HepG2 (cell line): ENCODE data around the gene DENND11. TPM values are rescaled to one million over a fixed set of nuclear protein-coding genes. Genes with fewer than 3 reads are reported as not detected.

Experiments
- BRF2 ChIP-seq: sonication (generic); formaldehyde crosslinking; IDR thresholded peaks from 2 replicates; pipeline ENCODE4 v1.8.1; 2022; ENCODE audit warnings: mild to moderate bottlenecking, missing genetic modification reagents
- CHD2 ChIP-seq: IDR thresholded peaks from 2 replicates; pipeline ENCODE4 v1.6.1; 2011; ENCODE audit warnings: low read depth, low read length, improper control_type of control experiment
- CREBL2 ChIP-seq: sonication (generic); formaldehyde crosslinking; IDR thresholded peaks from 2 replicates; pipeline ENCODE4 v1.8.1; 2023; ENCODE audit warnings: missing genetic modification reagents, mild to moderate bottlenecking, borderline replicate concordance
- DPF2 ChIP-seq: sonication (generic); formaldehyde crosslinking; IDR thresholded peaks from 2 replicates; pipeline ENCODE4 v1.4.0; 2020; ENCODE audit warnings: mild to moderate bottlenecking, low read depth, missing genetic modification reagents, borderline replicate concordance
- ISX ChIP-seq: sonication (generic); formaldehyde crosslinking; conservative IDR thresholded peaks from 2 replicates; pipeline ENCODE4 v1.5.0; 2020; ENCODE audit warnings: missing genetic modification reagents
- MED1 ChIP-seq: sonication (generic); formaldehyde crosslinking; IDR thresholded peaks from 2 replicates; pipeline ENCODE4 v1.4.0; 2020; ENCODE audit warnings: missing genetic modification reagents
- NONO ChIP-seq, 2 experiments: fragments of 450-650 bp in 1 of 2; sonication (generic) in 1 of 2; formaldehyde crosslinking in 1 of 2; IDR thresholded peaks in 1 of 2; conservative IDR thresholded peaks in 1 of 2; 2 replicates each; pipeline versions ENCODE4 v1.6.1 to v1.8.0; 2017 to 2022; ENCODE audit warnings: mild to moderate bottlenecking in 1 of 2, missing genetic modification reagents in 1 of 2, moderate library complexity in 1 of 2
- PCBP1 ChIP-seq: fragments of 200-400 bp; formaldehyde crosslinking; IDR thresholded peaks from 2 replicates; pipeline ENCODE4 v1.6.1; 2017; ENCODE audit warnings: mild to moderate bottlenecking, low read depth, low read length, borderline replicate concordance
- PHF5A ChIP-seq: IDR thresholded peaks from one replicate; pipeline ENCODE4 v1.6.1; 2018; ENCODE audit warnings: low read depth, missing genetic modification reagents; ENCODE audit not compliant: unreplicated experiment
- RERE ChIP-seq: IDR thresholded peaks from 2 replicates; pipeline ENCODE4 v1.6.1; 2016; ENCODE audit warnings: low read depth, missing genetic modification reagents, missing compliant biosample characterization
- SIX4 ChIP-seq: sonication (generic); formaldehyde crosslinking; IDR thresholded peaks from 2 replicates; pipeline ENCODE4 v1.4.0; 2020; ENCODE audit warnings: missing genetic modification reagents
- SOX13 ChIP-seq, 3 experiments: fragments of 450-650 bp in 1 of 3; sonication (generic) in 1 of 3; formaldehyde crosslinking in 1 of 3; IDR thresholded peaks in 2 of 3; conservative IDR thresholded peaks in 1 of 3; 2 replicates each; pipeline versions ENCODE4 v1.5.0 to v1.6.1; 2016 to 2020; ENCODE audit warnings: antibody characterized with exemption in 1 of 3, mild to moderate bottlenecking in 1 of 3, missing compliant biosample characterization in 1 of 3, missing genetic modification reagents in 1 of 3, moderate library complexity in 1 of 3
- TFDP2 ChIP-seq: sonication (generic); formaldehyde crosslinking; IDR thresholded peaks from 2 replicates; pipeline ENCODE4 v1.4.0; 2020; ENCODE audit warnings: missing genetic modification reagents
- THAP7 ChIP-seq: sonication (generic); formaldehyde crosslinking; IDR thresholded peaks from 2 replicates; pipeline ENCODE4 v1.8.1; 2023; ENCODE audit warnings: mild to moderate bottlenecking, missing genetic modification reagents
- TOPORS ChIP-seq: sonication (generic); formaldehyde crosslinking; IDR thresholded peaks from 2 replicates; pipeline ENCODE4 v1.8.0; 2023; ENCODE audit warnings: mild to moderate bottlenecking, missing genetic modification reagents
- ZMAT3 ChIP-seq: sonication (generic); formaldehyde crosslinking; conservative IDR thresholded peaks from 2 replicates; pipeline ENCODE4 v1.7.0; 2021; ENCODE audit warnings: missing genetic modification reagents
- ZNF263 ChIP-seq: sonication (generic); formaldehyde crosslinking; IDR thresholded peaks from 2 replicates; pipeline ENCODE4 v1.4.0; 2020; ENCODE audit warnings: missing genetic modification reagents
- ZNF468 ChIP-seq: sonication (generic); formaldehyde crosslinking; IDR thresholded peaks from 2 replicates; pipeline ENCODE4 v1.8.0; 2022; ENCODE audit warnings: mild to moderate bottlenecking, moderate library complexity, missing genetic modification reagents
- ZSCAN31 ChIP-seq: sonication (generic); formaldehyde crosslinking; IDR thresholded peaks from 2 replicates; pipeline ENCODE4 v1.5.0; 2020; ENCODE audit warnings: low read depth, mild to moderate bottlenecking, missing genetic modification reagents
- polyA plus RNA-seq, 8 experiments: library from polyadenylated mRNA; depleted of rRNA in 3 of 8; stranded (reverse) in 7 of 8; unstranded in 1 of 8; fragments of >200 nt; fragmentation: Illumina TruSeq in 4 of 8; extraction: Trizol in 4 of 8; gene quantifications; 2 replicates each; pipeline versions ENCODE4 v1.2.1 to v1.2.3, GENCODE V29; 2011 to 2016; ENCODE audit warnings: low read depth in 4 of 8, missing spikeins in 1 of 8, mixed read lengths in 1 of 8; ENCODE audit not compliant: insufficient read depth in 1 of 8
- total RNA-seq, 5 experiments: library from RNA; depleted of rRNA; stranded (reverse); fragments of >200 nt; fragmentation: Illumina TruSeq; extraction: Trizol; gene quantifications; 2 replicates each; pipeline ENCODE4 v1.2.3, GENCODE V29; 2016; ENCODE audit warnings: low read depth in 1 of 5

DENND11 gene
- total and polyA plus RNA-seq, 2 of the 13 experiments (the other 11 are each of a cell fraction or from before 2014, with no cell fraction given) = 7.1 to 10.5 TPM

- TF ChIP-seq TFDP2 (CRISPR knock-in tag) (peak; percentile 70), PHF5A (peak; percentile 96), ZSCAN31 (peak; percentile 84), TOPORS (CRISPR knock-in tag) (peak; percentile 92), ZNF468 (CRISPR knock-in tag) (no peak), MED1 (peak; percentile 82), ZNF263 (peak; percentile 77), SIX4 (CRISPR knock-in tag) (peak; percentile 77), PCBP1 (0 out of 2 replicates have a peak, but pooled peaks have one; percentile 25), ISX (CRISPR knock-in tag) (no peak), RERE (CRISPR knock-in tag) (0 out of 2 replicates have a peak, but pooled peaks have one; percentile 37), CHD2 (peak; percentile 46; the same call in 1 of the 2 replicates), BRF2 (peak; percentile 88), DPF2 (CRISPR knock-in tag) (no peak), ZMAT3 (CRISPR knock-in tag) (peak; percentile 70; the same call in 1 of the 2 replicates), THAP7 (CRISPR knock-in tag) (0 out of 2 replicates have a peak, but pooled peaks have one; percentile 23), NONO (IDR thresholded peaks at IDR 0.05) (no peak), NONO (CRISPR knock-in tag; conservative IDR thresholded peaks at IDR 0.05) (peak; percentile 96), SOX13 (IDR thresholded peaks at IDR 0.05) (0 out of 2 replicates have a peak, but pooled peaks have one; percentile 52), SOX13 (CRISPR knock-in tag; conservative IDR thresholded peaks at IDR 0.05 in 1 of 2, IDR thresholded peaks at IDR 0.05 in 1 of 2) (peak in 1 of 2 experiments; percentile 60; a peak in 1 of 4 replicates), CREBL2 (CRISPR knock-in tag) (no peak)
Measured at GRCh38 chr7:141737836-141738591, 36.0 kb upstream of the DENND11 start, which contains the start of gene SSBP1 (continued).
